Lower lobe of right lung (tissue), 2 donors: ENCODE results near the gene PDE11A. TPM values are rescaled to one million over a fixed set of nuclear protein-coding genes. Genes with fewer than 3 reads are reported as not detected.

Experiments used
- ATAC-seq, 2 donors: fragments of 200-7000 bp; cut with Tn5 transposase; one replicate each; pipeline ENCODE4 v1.9.1; 2020 to 2022; ENCODE audit warnings: mild to moderate bottlenecking in 2 of 2, moderate library complexity in 2 of 2
- DNase-seq: peaks from one replicate; pipeline ENCODE4 v3.0.0-alpha.2; 2020
- H3K27ac ChIP-seq: fragments of 200-600 bp; one replicate; pipeline ENCODE4 v1.8.0; 2022
- H3K27me3 ChIP-seq: fragments of 200-600 bp; one replicate; pipeline ENCODE4 v1.8.0; 2022; ENCODE audit warnings: low read depth
- H3K36me3 ChIP-seq: fragments of 200-600 bp; one replicate; pipeline ENCODE4 v1.8.0; 2022; ENCODE audit warnings: mild to moderate bottlenecking
- H3K4me1 ChIP-seq: fragments of 200-600 bp; one replicate; pipeline ENCODE4 v1.8.0; 2022
- H3K4me3 ChIP-seq: fragments of 200-600 bp; one replicate; pipeline ENCODE4 v1.8.0; 2022; ENCODE audit warnings: mild to moderate bottlenecking
- H3K9me3 ChIP-seq: fragments of 200-600 bp; one replicate; pipeline ENCODE4 v1.8.0; 2022
- CTCF ChIP-seq: fragments of 200-600 bp; IDR thresholded peaks from one replicate; pipeline ENCODE4 v1.8.0; 2022; ENCODE audit warnings: antibody characterized with exemption, mild to moderate bottlenecking
- intact Hi-C: fragments of 100-400 bp; cut with DNase I; formaldehyde crosslinking; loops from one replicate; pipeline ENCODE4 v1.11.0; 2022
- total RNA-seq: library from RNA; stranded (reverse); fragmentation: NEBNext Ultra II Directional; extraction: Animal tissue kit (Norgen Biotek cat#: 25700); gene quantifications from one replicate; pipeline ENCODE4 v1.2.1, GENCODE V29; 2021
- donor health status: DM: no; HTN: yes; CAD: no; lungs with severe emphysema.

Gene PDE11A
- total RNA-seq, 1 donor from 2014 or later: 0.27 TPM

- intact Hi-C loops: no loop called here
- no peak for TF ChIP-seq CTCF
- no peak overlapping the region for H3K27ac ChIP-seq
Observed at GRCh38 chr2:178006710-178007109, 65.9 kb downstream of the PDE11A start.

GRCh38 chr2:178005756-178006155, 66.8 kb downstream of the PDE11A start:
- TF ChIP-seq CTCF: no peak
- Histone ChIP-seq H3K27ac (no peak overlapping the region), H3K4me1 (no peaks in the 10 kb centered on the region), H3K4me3 (no peak overlapping the region), H3K27me3 (no peaks in the 10 kb centered on the region), H3K9me3 (no peaks in the 10 kb centered on the region), H3K36me3 (no peaks in the 10 kb centered on the region)
- intact Hi-C loops: no loop called here
- DNase-seq: no peak
- no peak for ATAC-seq

More at GRCh38 chr2:178006710-178007109, 65.9 kb downstream of the PDE11A start:
- H3K9me3 ChIP-seq: no peaks in the 10 kb centered on the region
- H3K27me3 ChIP-seq: no peaks in the 10 kb centered on the region
- no peaks in the 10 kb centered on the region for H3K36me3 ChIP-seq
- no peaks in the 10 kb centered on the region for H3K4me1 ChIP-seq
- no peak overlapping the region for H3K4me3 ChIP-seq
- ATAC-seq (no peak), DNase-seq (no peak)

- TF ChIP-seq CTCF: no peak
- no peaks in the 10 kb centered on the region for H3K36me3 ChIP-seq
- no peak overlapping the region for H3K4me3 ChIP-seq
- H3K9me3 ChIP-seq: no peaks in the 10 kb centered on the region
- H3K27me3 ChIP-seq: no peaks in the 10 kb centered on the region
- no peak overlapping the region for H3K27ac ChIP-seq
- intact Hi-C loops: no loop called here
- ATAC-seq (no peak), DNase-seq (no peak)
- no peaks in the 10 kb centered on the region for H3K4me1 ChIP-seq
Observed at GRCh38 chr2:178002038-178002437, 70.5 kb downstream of the PDE11A start.

- H3K9me3 ChIP-seq: no peaks in the 10 kb centered on the region
- H3K27ac ChIP-seq: no peak overlapping the region
- intact Hi-C loops: no loop called here
- ATAC-seq (no peak), DNase-seq (no peak)
- H3K27me3 ChIP-seq: no peaks in the 10 kb centered on the region
- no peaks in the 10 kb centered on the region for H3K36me3 ChIP-seq
- no peak for TF ChIP-seq CTCF
- no peak overlapping the region for H3K4me3 ChIP-seq
- H3K4me1 ChIP-seq: no peaks in the 10 kb centered on the region
Observed at GRCh38 chr2:177998996-177999395, 73.6 kb downstream of the PDE11A start.

- no peak for ATAC-seq
- DNase-seq: no peak
- Histone ChIP-seq H3K27ac (no peak overlapping the region), H3K4me1 (no peaks in the 10 kb centered on the region), H3K27me3 (no peaks in the 10 kb centered on the region), H3K4me3 (no peak overlapping the region), H3K9me3 (no peaks in the 10 kb centered on the region), H3K36me3 (no peaks in the 10 kb centered on the region)
- intact Hi-C loops: no loop called here
- no peak for TF ChIP-seq CTCF
Observed at GRCh38 chr2:177998006-177998405, 74.6 kb downstream of the PDE11A start.

- Histone ChIP-seq H3K27me3 (no peaks in the 10 kb centered on the region), H3K27ac (no peak overlapping the region), H3K36me3 (no peaks in the 10 kb centered on the region), H3K4me1 (no peaks in the 10 kb centered on the region), H3K9me3 (no peaks in the 10 kb centered on the region), H3K4me3 (no peak overlapping the region)
- DNase-seq (no peak), ATAC-seq (no peak)
- intact Hi-C loops: no loop called here
- no peak for TF ChIP-seq CTCF
Observed at GRCh38 chr2:177992992-177993391, 79.6 kb downstream of the PDE11A start.
